Epithelial cell of esophagus (primary cell): ENCODE data around the gene NAV1.

Experiments used
- DNase-seq: peaks from one replicate; pipeline ENCODE4 v3.0.0; 2010; ENCODE audit warnings: low read depth
- H3K4me3 ChIP-seq: 2 replicates; pipeline ENCODE4 v1.5.1; 2011; ENCODE audit warnings: mild to moderate bottlenecking, low read length, control low read depth
- CTCF ChIP-seq: IDR thresholded peaks from 2 replicates; pipeline ENCODE4 v1.5.1; 2011; ENCODE audit warnings: low read depth, mild to moderate bottlenecking, low read length, control low read depth, inconsistent platforms; ENCODE audit not compliant: insufficient read depth; ENCODE audit errors: missing control alignments

NAV1 gene

DNA sequence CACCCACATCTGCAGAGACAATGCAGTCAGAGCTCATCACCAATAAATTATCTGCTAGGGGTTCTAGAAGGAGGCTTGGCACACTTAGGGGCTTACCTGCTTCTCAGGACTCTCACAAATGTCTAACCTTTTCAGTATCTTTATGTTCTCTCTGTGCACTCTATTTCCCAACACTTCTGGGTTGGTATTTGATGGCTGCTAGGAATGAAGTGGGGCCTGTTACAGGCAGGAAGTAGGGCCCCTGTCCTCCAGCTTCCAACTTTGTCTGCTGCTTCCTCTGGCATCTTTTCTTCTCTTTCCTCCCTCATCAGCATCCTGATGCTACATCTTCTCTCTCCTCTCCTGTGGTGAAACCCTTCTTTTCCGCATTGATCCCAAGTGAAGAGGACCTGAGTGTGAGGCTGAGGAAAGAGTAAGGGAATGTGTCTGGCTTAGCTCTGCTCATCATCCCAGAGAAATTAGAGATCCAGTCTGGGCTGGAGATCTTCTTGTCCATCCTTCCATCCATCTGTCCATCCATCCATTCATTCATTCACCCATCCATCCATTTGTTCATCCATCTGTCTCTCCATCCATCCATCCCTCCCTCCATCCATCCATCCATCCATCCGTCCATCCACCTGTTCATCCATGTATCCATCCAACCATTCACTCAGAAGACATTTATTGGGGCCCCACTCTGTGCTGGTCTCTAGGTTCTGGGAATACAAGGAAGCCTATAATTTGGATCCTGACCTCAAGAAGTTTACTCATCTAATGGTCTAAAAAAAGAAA, 29.1 kb upstream of the NAV1 start:
- H3K4me3 ChIP-seq, result no peak overlapping the region
- no peak for DNase-seq
- TF ChIP-seq CTCF, result no peak

- no peak for TF ChIP-seq CTCF
- DNase-seq, result no peak
- no peak overlapping the region for H3K4me3 ChIP-seq
Measured at GRCh38 chr1:201510734-201511133, 28.2 kb upstream of the NAV1 start.

GRCh38 chr1:201511396-201511940, 27.5 kb upstream of the NAV1 start:
- no peak overlapping the region for H3K4me3 ChIP-seq
- no peak for TF ChIP-seq CTCF
- DNase-seq, result no peak

DNA sequence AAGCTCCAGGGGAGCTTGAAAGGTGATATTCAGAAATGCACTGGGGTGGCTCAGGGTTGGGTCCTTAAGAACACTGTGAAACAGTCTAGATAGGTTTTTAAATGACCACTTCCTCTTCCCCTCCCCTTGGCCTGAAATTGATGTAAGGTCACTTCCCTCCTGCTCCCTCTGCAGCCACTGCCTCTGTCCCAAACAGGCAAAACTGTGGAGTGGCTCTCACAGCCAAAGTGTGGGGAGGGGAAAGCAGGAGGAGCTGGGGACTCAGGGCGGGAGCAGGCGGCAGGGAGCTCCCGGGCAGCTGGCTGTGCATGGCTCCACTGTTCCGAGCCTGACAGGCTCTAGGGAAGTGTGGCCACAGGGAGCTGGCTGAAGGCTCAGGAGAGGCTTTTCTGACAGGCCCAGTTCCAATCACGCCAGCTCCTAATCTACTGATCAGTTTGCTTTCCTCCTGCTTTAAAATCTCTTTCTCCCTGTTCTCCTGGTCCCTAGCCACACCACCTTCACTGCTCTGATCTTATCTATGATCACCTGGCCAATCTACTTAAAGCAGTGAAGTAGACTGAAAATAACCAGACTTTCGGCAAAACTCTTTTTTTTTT, 26.9 kb upstream of the NAV1 start:
- H3K4me3 ChIP-seq, result no peak overlapping the region
- TF ChIP-seq CTCF, result no peak
- no peak for DNase-seq

DNA sequence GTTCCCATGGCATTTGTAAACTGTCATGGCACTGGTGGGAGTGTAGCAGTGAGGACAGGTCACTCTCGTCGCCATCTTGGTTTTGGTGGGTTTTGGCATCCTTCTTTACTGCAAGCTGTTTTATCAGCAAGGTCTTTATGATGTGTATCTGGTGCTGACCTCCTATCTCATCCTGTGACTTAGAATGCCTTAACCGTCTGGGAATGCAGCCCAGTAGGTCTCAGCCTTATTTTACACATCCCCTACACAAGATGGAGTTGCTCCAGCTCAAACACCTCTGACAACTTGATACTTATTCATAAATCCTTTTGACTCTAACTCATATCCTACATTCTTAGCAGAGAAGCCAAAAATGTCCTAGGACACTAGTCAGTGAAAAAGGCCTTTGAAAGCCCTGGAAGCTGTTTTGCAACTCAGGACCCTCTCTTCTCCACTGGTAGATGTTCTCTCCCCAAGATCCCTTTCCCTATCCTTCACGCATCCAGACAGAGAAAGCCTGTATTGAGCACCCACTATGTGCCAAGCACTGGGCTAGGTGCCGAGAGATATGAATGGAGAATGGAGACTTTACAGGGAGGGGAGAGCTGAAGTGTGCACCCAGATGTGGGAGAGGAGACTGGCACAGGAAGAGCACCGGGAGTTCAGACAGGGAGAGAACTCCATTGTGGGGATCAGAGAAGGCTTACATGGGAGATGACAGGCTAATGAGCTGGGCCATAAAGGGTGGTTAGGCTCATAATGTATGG, 25.3 kb upstream of the NAV1 start:
- H3K4me3 ChIP-seq, result no peak overlapping the region
- TF ChIP-seq CTCF, result no peak
- DNase-seq, result no peak

DNA sequence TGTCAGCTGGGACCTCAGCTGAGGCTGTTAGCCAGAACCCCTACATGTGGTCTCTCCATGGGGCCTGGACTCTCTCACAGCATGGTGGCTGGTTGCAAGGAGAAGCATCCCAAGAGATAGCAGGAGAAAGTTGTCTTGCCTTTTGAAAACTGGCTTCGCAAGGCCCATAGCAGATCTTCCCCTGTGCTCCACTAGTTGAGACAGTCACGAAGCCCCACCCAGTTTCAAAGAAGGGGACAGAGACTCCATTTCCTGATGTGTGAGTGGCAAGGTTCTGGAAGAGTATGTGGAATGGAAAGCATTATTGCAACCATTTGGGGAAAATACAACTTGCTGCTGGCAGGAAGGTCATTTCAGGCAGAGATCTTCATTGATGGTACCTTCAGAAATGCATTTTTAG, 24.5 kb upstream of the NAV1 start:
- no peak for TF ChIP-seq CTCF
- no peak for DNase-seq

More for the DNA sequence above, 24.5 kb upstream of the NAV1 start:
- H3K4me3 ChIP-seq, result no peak overlapping the region
